ENCODE data around the gene NDUFV2.

NDUFV2 gene

GRCh38 chr18:9126337-9126736 lies 23.8 kb downstream of the NDUFV2 start (continued):
- TF ChIP-seq, protein P1, sequence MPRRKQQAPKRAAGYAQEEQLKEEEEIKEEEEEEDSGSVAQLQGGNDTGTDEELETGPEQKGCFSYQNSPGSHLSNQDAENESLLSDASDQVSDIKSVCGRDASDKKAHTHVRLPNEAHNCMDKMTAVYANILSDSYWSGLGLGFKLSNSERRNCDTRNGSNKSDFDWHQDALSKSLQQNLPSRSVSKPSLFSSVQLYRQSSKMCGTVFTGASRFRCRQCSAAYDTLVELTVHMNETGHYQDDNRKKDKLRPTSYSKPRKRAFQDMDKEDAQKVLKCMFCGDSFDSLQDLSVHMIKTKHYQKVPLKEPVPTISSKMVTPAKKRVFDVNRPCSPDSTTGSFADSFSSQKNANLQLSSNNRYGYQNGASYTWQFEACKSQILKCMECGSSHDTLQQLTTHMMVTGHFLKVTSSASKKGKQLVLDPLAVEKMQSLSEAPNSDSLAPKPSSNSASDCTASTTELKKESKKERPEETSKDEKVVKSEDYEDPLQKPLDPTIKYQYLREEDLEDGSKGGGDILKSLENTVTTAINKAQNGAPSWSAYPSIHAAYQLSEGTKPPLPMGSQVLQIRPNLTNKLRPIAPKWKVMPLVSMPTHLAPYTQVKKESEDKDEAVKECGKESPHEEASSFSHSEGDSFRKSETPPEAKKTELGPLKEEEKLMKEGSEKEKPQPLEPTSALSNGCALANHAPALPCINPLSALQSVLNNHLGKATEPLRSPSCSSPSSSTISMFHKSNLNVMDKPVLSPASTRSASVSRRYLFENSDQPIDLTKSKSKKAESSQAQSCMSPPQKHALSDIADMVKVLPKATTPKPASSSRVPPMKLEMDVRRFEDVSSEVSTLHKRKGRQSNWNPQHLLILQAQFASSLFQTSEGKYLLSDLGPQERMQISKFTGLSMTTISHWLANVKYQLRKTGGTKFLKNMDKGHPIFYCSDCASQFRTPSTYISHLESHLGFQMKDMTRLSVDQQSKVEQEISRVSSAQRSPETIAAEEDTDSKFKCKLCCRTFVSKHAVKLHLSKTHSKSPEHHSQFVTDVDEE (CRISPR knock-in tag; IDR thresholded peaks at IDR 0.05) = no peak
- no peak for TF ChIP-seq GLIS3 (CRISPR knock-in tag; IDR thresholded peaks at IDR 0.05)
- no peak for TF ChIP-seq CSDC2 (CRISPR knock-in tag; IDR thresholded peaks at IDR 0.05)
- TF ChIP-seq BACH2 (CRISPR knock-in tag; IDR thresholded peaks at IDR 0.05; ENCODE audit: borderline replicate concordance) = no peak
- no peak for TF ChIP-seq ZNF70 (CRISPR knock-in tag; IDR thresholded peaks at IDR 0.05)
- TF ChIP-seq ZFP3 (CRISPR knock-in tag; IDR thresholded peaks at IDR 0.05) = no peak

DNA sequence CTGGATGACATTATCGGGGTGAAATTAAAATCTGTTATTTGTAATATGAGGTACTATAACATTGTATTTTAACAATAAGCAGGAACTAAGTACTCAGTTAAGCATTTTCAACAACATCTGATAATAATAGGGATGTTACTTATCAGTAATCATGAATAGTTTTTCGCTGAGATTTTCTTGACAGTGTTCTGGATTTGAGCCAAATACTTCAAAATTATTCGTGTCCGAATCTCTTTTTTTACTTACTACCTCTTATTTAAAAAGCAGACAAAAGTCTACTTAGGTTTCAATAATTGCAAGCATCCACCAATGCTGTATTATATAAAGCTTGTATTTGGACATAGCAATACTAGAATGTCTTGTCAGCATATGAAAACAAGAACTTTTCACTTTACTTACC lies 27.7 kb downstream of the NDUFV2 start:
- TF ChIP-seq CSDC2 (CRISPR knock-in tag; IDR thresholded peaks at IDR 0.05) = no peak
- no peak for TF ChIP-seq ZC3H10 (CRISPR knock-in tag; IDR thresholded peaks at IDR 0.05)
- no peak for TF ChIP-seq GLIS3 (CRISPR knock-in tag; IDR thresholded peaks at IDR 0.05)
- no peak for TF ChIP-seq ZNF565 (CRISPR knock-in tag; conservative IDR thresholded peaks at IDR 0.05; ENCODE audit: low read depth)
- no peak for TF ChIP-seq ARNTL (CRISPR knock-in tag; IDR thresholded peaks at IDR 0.05; ENCODE audit: borderline replicate concordance, low read depth)
- TF ChIP-seq, protein P2, sequence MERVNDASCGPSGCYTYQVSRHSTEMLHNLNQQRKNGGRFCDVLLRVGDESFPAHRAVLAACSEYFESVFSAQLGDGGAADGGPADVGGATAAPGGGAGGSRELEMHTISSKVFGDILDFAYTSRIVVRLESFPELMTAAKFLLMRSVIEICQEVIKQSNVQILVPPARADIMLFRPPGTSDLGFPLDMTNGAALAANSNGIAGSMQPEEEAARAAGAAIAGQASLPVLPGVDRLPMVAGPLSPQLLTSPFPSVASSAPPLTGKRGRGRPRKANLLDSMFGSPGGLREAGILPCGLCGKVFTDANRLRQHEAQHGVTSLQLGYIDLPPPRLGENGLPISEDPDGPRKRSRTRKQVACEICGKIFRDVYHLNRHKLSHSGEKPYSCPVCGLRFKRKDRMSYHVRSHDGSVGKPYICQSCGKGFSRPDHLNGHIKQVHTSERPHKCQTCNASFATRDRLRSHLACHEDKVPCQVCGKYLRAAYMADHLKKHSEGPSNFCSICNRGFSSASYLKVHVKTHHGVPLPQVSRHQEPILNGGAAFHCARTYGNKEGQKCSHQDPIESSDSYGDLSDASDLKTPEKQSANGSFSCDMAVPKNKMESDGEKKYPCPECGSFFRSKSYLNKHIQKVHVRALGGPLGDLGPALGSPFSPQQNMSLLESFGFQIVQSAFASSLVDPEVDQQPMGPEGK (CRISPR knock-in tag; IDR thresholded peaks at IDR 0.05; ENCODE audit: borderline replicate concordance) = no peak
- TF ChIP-seq OSR1 (CRISPR knock-in tag; IDR thresholded peaks at IDR 0.05) = no peak
- no peak for TF ChIP-seq TCF4 (CRISPR knock-in tag; IDR thresholded peaks at IDR 0.05; ENCODE audit: borderline replicate concordance)
- no peak for TF ChIP-seq ISL1 (CRISPR knock-in tag; IDR thresholded peaks at IDR 0.05)
- TF ChIP-seq, protein P3, sequence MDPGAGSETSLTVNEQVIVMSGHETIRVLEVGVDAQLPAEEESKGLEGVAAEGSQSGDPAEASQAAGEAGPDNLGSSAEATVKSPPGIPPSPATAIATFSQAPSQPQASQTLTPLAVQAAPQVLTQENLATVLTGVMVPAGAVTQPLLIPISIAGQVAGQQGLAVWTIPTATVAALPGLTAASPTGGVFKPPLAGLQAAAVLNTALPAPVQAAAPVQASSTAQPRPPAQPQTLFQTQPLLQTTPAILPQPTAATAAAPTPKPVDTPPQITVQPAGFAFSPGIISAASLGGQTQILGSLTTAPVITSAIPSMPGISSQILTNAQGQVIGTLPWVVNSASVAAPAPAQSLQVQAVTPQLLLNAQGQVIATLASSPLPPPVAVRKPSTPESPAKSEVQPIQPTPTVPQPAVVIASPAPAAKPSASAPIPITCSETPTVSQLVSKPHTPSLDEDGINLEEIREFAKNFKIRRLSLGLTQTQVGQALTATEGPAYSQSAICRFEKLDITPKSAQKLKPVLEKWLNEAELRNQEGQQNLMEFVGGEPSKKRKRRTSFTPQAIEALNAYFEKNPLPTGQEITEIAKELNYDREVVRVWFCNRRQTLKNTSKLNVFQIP (CRISPR knock-in tag; IDR thresholded peaks at IDR 0.05; ENCODE audit: borderline replicate concordance, low read depth) = no peak
- TF ChIP-seq, protein P4, sequence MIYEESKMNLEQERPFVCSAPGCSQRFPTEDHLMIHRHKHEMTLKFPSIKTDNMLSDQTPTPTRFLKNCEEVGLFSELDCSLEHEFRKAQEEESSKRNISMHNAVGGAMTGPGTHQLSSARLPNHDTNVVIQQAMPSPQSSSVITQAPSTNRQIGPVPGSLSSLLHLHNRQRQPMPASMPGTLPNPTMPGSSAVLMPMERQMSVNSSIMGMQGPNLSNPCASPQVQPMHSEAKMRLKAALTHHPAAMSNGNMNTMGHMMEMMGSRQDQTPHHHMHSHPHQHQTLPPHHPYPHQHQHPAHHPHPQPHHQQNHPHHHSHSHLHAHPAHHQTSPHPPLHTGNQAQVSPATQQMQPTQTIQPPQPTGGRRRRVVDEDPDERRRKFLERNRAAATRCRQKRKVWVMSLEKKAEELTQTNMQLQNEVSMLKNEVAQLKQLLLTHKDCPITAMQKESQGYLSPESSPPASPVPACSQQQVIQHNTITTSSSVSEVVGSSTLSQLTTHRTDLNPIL (CRISPR knock-in tag; IDR thresholded peaks at IDR 0.05; ENCODE audit: low read depth) = no peak
- no peak for TF ChIP-seq ZFP30 (CRISPR knock-in tag; IDR thresholded peaks at IDR 0.05)
- TF ChIP-seq ZNF8 (CRISPR knock-in tag; IDR thresholded peaks at IDR 0.05) = no peak
- no peak for TF ChIP-seq ZNF70 (CRISPR knock-in tag; IDR thresholded peaks at IDR 0.05)
- no peak for TF ChIP-seq RARB (CRISPR knock-in tag; IDR thresholded peaks at IDR 0.05)
- TF ChIP-seq ZFP3 (CRISPR knock-in tag; IDR thresholded peaks at IDR 0.05) = no peak
- TF ChIP-seq PPARA (CRISPR knock-in tag; IDR thresholded peaks at IDR 0.05; ENCODE audit: borderline replicate concordance) = no peak
- no peak for ATAC-seq

GRCh38 chr18:9130806-9131205 lies 28.3 kb downstream of the NDUFV2 start:
- ATAC-seq = no peak
- TF ChIP-seq ISL1 (CRISPR knock-in tag; IDR thresholded peaks at IDR 0.05) (no peak), BACH2 (CRISPR knock-in tag; IDR thresholded peaks at IDR 0.05; ENCODE audit: borderline replicate concordance) (no peak), ZFP30 (CRISPR knock-in tag; IDR thresholded peaks at IDR 0.05) (no peak), ZNF565 (CRISPR knock-in tag; conservative IDR thresholded peaks at IDR 0.05; ENCODE audit: low read depth) (no peak), ZNF8 (CRISPR knock-in tag; IDR thresholded peaks at IDR 0.05) (no peak), RARB (CRISPR knock-in tag; IDR thresholded peaks at IDR 0.05) (no peak), CSRNP3 (CRISPR knock-in tag; IDR thresholded peaks at IDR 0.05) (no peak), ESRRG (CRISPR knock-in tag; IDR thresholded peaks at IDR 0.05) (no peak), OSR1 (CRISPR knock-in tag; IDR thresholded peaks at IDR 0.05) (no peak), GLIS3 (CRISPR knock-in tag; IDR thresholded peaks at IDR 0.05) (no peak), TCF4 (CRISPR knock-in tag; IDR thresholded peaks at IDR 0.05; ENCODE audit: borderline replicate concordance) (no peak), CSDC2 (CRISPR knock-in tag; IDR thresholded peaks at IDR 0.05) (no peak), SNAI2 (CRISPR knock-in tag; IDR thresholded peaks at IDR 0.05) (no peak)
- TF ChIP-seq, protein P1 (CRISPR knock-in tag; IDR thresholded peaks at IDR 0.05) = no peak
- TF ChIP-seq, protein P4 (CRISPR knock-in tag; IDR thresholded peaks at IDR 0.05; ENCODE audit: low read depth) = no peak
